K562 (cell line): ENCODE measurements around the gene GLIS2. TPM values are rescaled to one million over a fixed set of nuclear protein-coding genes. Genes with fewer than 3 reads are reported as not detected.

Source experiments
- E2F5 ChIP-seq: sonication (generic); formaldehyde crosslinking; IDR thresholded peaks from 2 replicates; pipeline ENCODE4 v1.8.0; 2022; ENCODE audit warnings: mild to moderate bottlenecking, missing genetic modification reagents
- E2F6 ChIP-seq, 2 experiments: IDR thresholded peaks; 2 replicates each; pipeline ENCODE4 v1.6.1; 2011; ENCODE audit warnings: borderline replicate concordance in 1 of 2, control low read depth in 1 of 2, low read depth in 1 of 2, low read length in 1 of 2, mild to moderate bottlenecking in 1 of 2, mixed read lengths in 1 of 2, moderate library complexity in 1 of 2; ENCODE audit not compliant: insufficient read depth in 1 of 2, insufficient read length in 1 of 2, poor library complexity in 1 of 2, severe bottlenecking in 1 of 2; ENCODE audit errors: extremely low read depth in 1 of 2
- REST ChIP-seq, 2 experiments: fragments of 450-650 bp; formaldehyde crosslinking in 1 of 2; IDR thresholded peaks; 2 replicates each; pipeline versions ENCODE4 v1.4.0 to v1.6.1; 2014 to 2020; ENCODE audit warnings: mild to moderate bottlenecking in 2 of 2, borderline replicate concordance in 1 of 2, low read depth in 1 of 2
- RFX7 ChIP-seq: fragments of 250-450 bp; sonication (Bioruptor Pico); IDR thresholded peaks from 2 replicates; pipeline ENCODE4 v1.5.1; 2021; ENCODE audit warnings: mild to moderate bottlenecking
- ZNF318 ChIP-seq, 2 experiments: fragments of 450-650 bp; IDR thresholded peaks; 2 replicates each; pipeline ENCODE4 v1.6.1; 2016; ENCODE audit warnings: mild to moderate bottlenecking in 2 of 2, borderline replicate concordance in 1 of 2, low read depth in 1 of 2, moderate library complexity in 1 of 2
- polyA plus RNA-seq, 8 experiments: library from polyadenylated mRNA; depleted of rRNA in 4 of 8; stranded (reverse) in 5 of 8; unstranded in 3 of 8; fragments of >200 nt; fragmentation: Nextera tagmentation in 2 of 8; fragmentation: Illumina TruSeq in 1 of 8; extraction: Ambion mirVana in 2 of 8; extraction: Trizol in 1 of 8; gene quantifications; 2 replicates each; pipeline versions ENCODE4 v1.2.1 to v1.2.3, GENCODE V29; 2011 to 2014; ENCODE audit warnings: inconsistent platforms in 1 of 8, missing spikeins in 1 of 8
- total RNA-seq, 7 experiments: library from RNA; depleted of rRNA in 6 of 7; stranded (reverse); fragments of >200 nt in 6 of 7; fragmentation: Illumina TruSeq in 2 of 7; extraction: Trizol in 2 of 7; gene quantifications; 2 replicates each; pipeline versions ENCODE4 v1.2.1 to v1.2.3, GENCODE V29; 2011 to 2021; ENCODE audit warnings: low replicate concordance in 1 of 7

The GLIS2 gene
- total and polyA plus RNA-seq, 9 of the 15 experiments (the other 6 are each of a cell fraction or from before 2014, with no cell fraction given): 0.10 to 9.0 (median 0.57) TPM

- 0 out of 2 replicates have a peak, but pooled peaks have one; percentile 31 for TF ChIP-seq REST (IDR thresholded peaks at IDR 0.05; ENCODE audit: borderline replicate concordance)
- no peak for TF ChIP-seq REST (CRISPR knock-in tag; IDR thresholded peaks at IDR 0.05; ENCODE audit: low read depth)
- no peak for TF ChIP-seq E2F5 (CRISPR knock-in tag)
- TF ChIP-seq ZNF318 (IDR thresholded peaks at IDR 0.05; ENCODE audit: borderline replicate concordance in 1 of 2, low read depth in 1 of 2): no peak
- peak in 1 of 2 experiments; percentile 23 for TF ChIP-seq E2F6 (IDR thresholded peaks at IDR 0.05; ENCODE audit: borderline replicate concordance in 1 of 2, extremely low read depth in 1 of 2, insufficient read depth in 1 of 2, insufficient read length in 1 of 2, low read depth in 1 of 2, low read length in 1 of 2, poor library complexity in 1 of 2, severe bottlenecking in 1 of 2)
- TF ChIP-seq RFX7 (CRISPR knock-in tag): no peak
These were observed 58.3 kb downstream of the GLIS2 start (continued) for GRCh38 chr16:4373909-4374742.
